Gastrocnemius medialis (tissue), 4 donors: ENCODE data around the gene PLEKHG4B.

Source experiments
- CTCF ChIP-seq, 5 experiments: fragments of 450-650 bp in 3 of 5; fragments of 200-600 bp in 2 of 5; sonication (generic) in 2 of 5; IDR thresholded peaks in 4 of 5; conservative IDR thresholded peaks in 1 of 5; 1 replicate in 4 of 5; 2 replicates in 1 of 5; pipeline ENCODE4 v1.5.1; 2016 to 2019; ENCODE audit warnings: antibody characterized with exemption in 5 of 5, mild to moderate bottlenecking in 3 of 5, moderate library complexity in 3 of 5
- POLR2A ChIP-seq, 2 donors: fragments of 450-650 bp; IDR thresholded peaks; one replicate each; pipeline ENCODE4 v1.6.1; 2017; ENCODE audit warnings: antibody characterized with exemption in 2 of 2, mild to moderate bottlenecking in 2 of 2, moderate library complexity in 2 of 2

GRCh38 chr5:201672-202071, 109.7 kb downstream of the PLEKHG4B start:
- TF ChIP-seq CTCF (IDR thresholded peaks at IDR 0.05 in 4 of 5, conservative IDR thresholded peaks at IDR 0.05 in 1 of 5) (no peak), POLR2A (IDR thresholded peaks at IDR 0.05) (no peak)
